ENCODE results near the gene GADL1.

GADL1 gene

GRCh38 chr3:30676424-30677346 lies 217.8 kb downstream of the GADL1 start:
- DNase-seq (ENCODE audit: low read depth), result no peak
